ENCODE data around the gene PRPF40B.

DNA sequence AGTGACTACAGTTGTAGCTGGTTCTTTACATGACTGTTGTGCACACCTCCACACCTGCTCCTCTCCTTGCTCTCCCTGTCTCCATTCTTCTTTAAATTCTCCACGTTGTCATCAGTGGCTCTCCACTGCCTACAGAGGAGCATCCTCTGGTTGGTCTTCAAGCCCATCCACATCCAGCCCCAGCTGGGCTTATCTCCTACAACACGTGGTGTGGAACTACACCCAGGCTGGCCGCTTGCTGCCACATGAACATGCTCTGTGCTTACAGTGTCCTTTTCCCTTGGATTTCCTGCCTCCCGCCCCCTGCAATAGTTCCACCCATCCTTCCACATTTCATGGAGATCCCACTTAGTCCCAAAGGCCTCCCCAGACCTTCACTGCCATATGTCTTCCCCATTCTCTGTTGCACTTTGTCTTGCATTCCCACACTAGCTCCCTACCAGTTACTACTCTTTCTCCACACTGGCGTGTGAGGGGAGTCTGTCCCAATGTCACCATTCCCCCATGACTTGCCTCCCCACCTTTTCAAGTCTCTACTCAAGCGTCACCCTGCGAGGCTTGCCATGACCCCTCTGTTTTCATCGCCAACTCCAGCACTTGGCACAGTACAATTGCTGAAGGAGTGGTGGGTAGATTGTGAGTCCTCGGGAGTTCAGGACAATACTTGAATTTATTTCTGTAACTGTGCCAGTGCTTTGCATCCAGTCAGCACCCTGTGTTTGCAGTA is 45.6 kb upstream of the PRPF40B start:
- no peak for TF ChIP-seq POLR2AphosphoS5 (IDR thresholded peaks at IDR 0.05; ENCODE audit: low read depth, low read length)
- TF ChIP-seq POLR2A (IDR thresholded peaks at IDR 0.05; ENCODE audit: low read depth, low read length), result no peak
- no peak for TF ChIP-seq TAF1 (IDR thresholded peaks at IDR 0.05; ENCODE audit: borderline replicate concordance, low read depth, low read length)
